ENCODE data around the gene MRPL33. TPM values are rescaled to one million over a fixed set of nuclear protein-coding genes. Genes with fewer than 3 reads are reported as not detected.

Gene MRPL33
- total RNA-seq, 1 experiment from 2014 or later = 84.1 TPM

DNA sequence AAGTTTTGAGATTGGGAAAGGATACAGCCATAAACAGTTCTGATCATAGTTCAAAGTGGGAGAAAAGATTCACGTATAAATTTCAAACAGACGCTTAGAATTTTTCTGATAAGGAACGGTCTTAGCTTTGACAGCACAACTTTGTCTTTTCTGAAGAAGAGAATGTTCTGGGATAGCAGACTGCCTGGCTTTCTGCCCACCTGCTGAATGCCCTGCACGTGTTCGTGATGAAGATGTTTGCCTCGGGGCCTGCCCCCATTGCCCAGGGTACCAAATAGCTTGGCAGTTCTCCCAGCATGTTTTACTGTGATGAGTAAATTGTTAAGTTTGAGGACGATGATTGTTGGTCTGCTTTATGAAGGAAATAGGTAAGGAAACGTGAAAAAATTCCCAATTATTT, 4.6 kb downstream of the MRPL33 start:
- DNase-seq (ENCODE audit: low read depth) = peak; percentile 59

DNA sequence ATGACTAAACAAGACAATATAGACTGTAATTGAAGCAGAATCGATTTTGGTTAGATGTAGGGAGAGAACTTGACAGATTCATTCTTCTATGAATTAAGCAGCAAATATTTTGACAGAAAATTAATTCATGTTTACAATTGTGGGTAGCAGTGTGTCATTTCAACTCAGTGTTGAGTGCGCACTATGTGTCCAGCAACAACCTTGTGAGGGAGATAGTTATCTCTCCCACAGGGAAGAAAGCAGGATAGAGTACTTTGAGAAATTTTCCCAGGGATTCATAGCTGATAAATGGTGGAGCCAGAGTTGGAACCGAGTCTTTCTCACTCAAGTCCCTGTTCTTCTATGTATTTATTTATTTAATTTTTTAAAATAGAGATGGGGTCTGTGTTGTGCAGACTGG, 5.2 kb downstream of the MRPL33 start:
- no peak for DNase-seq (ENCODE audit: low read depth)

DNA sequence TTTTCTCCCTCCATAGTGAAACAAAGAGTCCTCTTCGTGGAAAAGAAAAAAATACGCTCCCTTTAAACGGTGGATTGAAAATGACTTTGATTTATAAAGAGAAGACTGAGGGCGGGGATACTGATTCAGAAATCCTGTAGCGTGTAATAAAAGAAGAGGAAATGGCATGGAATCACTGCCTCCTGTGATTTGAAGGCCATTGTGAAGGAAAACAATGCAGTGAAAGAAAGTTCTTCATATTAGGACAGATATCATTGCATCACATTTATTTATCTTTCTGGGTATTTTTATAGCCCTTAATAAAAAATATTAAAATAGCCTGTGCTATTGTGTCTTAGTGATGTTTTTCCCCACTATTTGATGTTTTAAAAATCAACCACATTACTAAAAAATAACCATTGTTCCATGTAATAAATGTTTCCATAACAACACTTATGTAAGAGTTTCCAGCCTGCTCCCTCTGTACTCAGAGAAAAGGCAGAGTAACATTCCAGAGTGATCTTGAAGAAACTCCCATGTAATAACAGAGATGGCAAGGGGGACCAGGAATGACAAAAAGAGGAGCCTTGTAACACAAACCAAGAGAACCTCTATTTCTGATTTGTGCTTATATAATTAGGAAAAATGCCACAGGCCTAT, 8.0 kb downstream of the MRPL33 start:
- DNase-seq (ENCODE audit: low read depth) = no peak

DNA sequence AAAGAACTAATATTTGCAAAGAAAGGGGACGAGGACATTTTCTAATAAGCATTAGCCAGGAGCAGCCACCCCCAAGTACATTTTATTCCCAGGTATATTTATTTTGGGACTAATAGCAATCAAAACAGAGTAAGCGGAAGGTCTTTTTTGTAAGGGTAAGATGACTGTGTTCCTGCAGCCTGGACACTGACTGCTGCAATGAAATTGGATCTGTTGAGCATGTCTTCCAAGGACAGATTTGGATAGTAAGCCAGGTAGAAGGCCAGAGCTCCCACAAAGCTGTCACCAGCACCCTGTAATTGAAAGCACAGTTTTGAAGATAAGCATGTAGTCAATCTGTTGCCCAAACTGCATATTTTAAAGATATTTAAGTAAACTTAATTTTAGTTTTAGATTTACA, 10.0 kb downstream of the MRPL33 start:
- DNase-seq (ENCODE audit: low read depth) = no peak

DNA sequence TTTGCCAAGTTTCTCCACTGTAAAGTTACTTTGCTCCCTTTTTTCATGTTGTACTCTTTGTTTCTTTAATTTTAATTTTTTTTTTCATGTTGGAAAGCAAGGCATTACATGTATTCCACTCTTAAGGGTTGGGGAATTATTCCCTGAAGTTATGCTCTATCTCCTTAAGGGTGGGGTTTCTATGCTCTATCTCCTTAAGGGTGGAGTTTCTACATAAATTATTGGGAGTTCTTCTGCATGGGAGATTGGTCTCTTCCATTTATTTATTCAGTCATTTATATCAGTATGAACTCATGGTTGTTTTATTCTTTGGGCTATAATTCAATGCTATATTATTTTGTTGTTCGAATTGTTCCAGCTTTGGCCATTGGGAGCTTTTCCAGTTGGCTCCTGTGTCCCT, 11.2 kb downstream of the MRPL33 start:
- DNase-seq (ENCODE audit: low read depth) = no peak

DNA sequence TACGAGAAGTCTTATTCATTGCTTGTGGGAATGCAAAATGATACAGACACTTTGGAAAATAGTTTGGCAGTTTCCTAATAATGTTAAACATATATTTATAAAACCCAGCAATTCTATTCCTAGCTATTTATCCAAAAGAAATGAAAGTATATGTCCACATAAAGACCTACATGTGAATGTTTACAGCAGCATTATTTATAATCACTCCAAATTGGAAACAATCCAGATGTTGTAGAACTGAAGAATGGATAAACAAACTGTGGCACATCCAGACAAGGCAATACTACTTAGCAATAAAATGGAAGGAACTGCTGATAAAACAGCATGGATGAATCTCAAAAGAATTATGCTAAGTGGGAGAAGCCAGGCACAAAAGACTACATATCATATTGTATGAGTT, 19.3 kb downstream of the MRPL33 start:
- no peak for DNase-seq (ENCODE audit: low read depth)

DNA sequence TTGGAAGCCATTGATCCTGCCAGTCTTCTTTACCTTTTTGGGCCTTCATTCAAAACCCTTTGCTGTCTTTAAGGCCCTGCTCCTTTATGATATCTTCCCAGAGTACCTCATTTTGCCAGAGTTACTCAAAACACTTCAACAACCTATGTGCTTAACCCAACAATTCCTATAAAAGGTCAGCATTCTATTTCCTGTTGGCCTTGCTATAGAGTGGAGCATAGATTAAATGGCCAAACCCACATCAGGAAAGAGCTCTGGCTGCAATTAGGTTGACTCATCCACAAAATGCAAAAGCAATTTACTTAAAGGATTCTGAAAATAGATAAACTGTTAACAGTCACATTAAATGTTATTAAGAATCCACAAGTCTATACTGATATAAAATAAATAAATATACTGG, 21.2 kb downstream of the MRPL33 start:
- DNase-seq (ENCODE audit: low read depth) = no peak

DNA sequence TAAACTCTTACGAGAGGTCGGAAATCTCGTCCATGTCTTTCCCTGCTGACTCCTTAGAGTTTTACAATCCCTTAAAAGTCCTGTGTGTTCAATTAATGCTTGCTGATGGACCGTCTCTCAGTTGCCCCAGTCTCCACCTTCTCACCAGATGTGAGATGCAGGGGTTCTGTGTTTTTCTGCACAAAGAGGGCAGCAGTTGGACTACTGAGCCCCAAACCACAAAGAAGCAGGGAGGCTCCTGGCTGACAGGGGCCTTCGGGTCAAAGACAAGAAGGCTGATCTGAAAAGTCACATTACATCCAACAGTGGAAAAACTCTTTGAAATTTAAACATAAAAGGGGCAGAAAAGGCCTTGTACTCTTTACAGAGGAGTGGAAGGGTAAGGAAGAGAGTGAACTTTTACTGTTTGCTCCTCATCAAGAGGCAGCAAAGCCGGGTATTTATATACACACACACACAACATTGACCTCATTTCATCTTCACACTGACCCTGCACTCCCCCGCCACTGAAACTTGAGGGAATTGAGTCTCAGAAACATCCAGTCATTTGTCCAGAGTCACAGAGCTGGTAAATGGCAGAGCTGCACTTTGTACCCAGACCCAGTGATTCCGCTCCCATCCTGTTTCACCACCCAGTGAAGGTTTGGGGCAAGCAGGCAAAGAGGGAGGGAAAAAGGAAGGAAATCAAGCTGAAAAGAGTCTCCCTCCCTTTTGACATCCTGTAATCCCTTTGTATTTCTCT, 23.7 kb downstream of the MRPL33 start:
- no peak for DNase-seq (ENCODE audit: low read depth)

DNA sequence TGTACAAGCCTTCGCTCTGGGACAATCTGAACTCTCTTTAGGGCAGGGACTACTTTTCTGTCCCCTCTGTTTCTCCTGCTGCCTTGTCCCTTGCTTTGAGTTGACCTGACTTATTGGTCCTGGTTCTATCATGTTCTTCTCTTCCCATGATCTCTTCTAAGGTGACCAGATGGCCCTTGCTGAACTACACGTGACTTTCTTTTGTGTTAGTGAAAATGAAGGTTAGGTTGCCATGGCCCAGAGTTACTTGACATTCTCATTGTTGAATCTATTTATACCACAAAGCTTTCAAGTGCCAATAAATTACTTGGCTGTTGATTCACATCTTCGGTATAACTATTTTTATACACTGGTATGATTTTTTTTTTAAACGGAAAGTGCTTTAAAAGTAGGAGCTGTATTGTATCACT, 24.4 kb downstream of the MRPL33 start:
- peak; percentile 60 for DNase-seq (ENCODE audit: low read depth)

DNA sequence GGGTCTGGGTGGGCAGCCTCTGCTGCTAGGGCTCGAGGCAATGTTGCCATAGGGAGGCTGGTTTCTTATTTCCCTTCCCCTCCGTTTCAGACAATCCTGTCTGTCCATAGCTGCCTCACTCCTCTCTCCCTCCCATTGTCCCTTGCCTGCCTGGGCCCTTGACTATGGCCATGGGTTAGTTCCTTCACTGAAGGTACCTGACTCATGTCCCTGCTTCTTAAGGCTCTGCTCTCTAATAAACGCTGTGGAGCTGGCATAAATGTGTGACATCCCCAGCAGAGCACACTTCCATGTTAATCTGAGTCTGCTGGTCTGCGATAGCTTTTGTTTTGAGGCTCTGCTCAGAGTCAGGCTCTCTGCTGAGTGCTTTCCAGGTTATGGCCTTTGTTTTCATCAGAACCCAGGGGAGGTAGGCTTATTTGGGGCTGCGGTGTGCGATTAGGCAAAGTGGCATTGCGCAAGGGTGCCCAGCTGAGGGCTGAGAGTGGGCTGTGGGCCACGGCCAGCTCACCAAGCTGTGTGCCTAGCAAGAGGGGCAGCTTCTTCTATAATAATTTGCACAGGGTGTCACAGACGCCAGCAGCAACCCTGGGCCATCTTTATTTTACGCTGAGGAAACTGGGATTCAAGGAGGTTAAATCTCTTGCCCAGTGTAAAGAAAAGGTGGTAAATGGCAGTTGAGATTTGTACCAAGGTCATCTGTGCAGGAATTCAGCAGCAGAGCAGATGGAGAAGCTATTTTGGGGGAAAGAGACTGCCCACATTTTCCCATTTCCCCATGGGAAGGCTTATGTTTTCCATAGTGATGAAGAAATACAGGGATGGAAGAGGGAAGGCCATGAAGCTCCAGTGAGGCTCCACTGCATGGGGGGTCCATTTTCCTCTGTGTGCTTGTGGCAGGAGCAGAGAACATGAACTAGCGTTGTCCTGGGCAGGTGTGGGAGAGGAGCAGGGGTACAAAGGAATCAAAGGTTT, 25.6 kb downstream of the MRPL33 start:
- DNase-seq (ENCODE audit: low read depth) = peak; percentile 40

DNA sequence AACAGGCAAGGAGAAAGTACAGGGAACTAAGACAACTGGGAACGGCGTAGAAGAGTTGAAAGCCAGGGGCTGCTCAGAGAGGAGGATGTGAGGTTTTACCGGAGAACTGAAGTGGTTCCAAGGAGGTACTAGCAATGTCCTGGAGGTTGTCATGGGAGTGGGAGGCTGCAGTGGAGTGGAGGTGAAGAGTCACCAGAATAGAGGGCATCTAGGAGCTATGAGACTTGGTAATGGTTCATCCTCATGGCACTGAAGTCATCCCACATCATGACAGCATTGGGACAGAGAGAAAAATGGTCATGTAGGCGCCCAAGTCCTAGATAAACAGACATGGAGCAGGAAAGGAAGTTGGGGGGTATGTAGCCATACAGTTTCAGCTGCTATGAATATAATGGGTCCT, 26.3 kb downstream of the MRPL33 start:
- no peak for DNase-seq (ENCODE audit: low read depth)

DNA sequence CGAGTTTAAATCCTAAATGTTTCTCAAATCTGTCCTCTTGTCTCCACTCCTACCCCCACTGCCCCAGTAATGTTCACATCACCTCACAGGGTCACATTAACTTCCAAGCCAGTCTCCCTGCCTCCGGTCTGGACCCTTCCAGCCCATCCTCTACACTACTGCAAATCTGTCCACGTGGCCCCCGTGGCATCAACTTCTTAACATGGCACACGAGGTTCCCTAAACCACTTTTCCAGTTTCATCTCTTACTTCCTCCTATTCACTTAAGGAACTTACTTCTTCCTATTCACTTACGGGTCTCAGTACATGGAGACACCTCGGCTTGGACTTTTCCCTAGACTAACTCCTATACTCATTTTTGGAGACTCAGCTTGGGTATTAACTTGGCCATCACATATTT, 27.0 kb downstream of the MRPL33 start:
- no peak for DNase-seq (ENCODE audit: low read depth)

DNA sequence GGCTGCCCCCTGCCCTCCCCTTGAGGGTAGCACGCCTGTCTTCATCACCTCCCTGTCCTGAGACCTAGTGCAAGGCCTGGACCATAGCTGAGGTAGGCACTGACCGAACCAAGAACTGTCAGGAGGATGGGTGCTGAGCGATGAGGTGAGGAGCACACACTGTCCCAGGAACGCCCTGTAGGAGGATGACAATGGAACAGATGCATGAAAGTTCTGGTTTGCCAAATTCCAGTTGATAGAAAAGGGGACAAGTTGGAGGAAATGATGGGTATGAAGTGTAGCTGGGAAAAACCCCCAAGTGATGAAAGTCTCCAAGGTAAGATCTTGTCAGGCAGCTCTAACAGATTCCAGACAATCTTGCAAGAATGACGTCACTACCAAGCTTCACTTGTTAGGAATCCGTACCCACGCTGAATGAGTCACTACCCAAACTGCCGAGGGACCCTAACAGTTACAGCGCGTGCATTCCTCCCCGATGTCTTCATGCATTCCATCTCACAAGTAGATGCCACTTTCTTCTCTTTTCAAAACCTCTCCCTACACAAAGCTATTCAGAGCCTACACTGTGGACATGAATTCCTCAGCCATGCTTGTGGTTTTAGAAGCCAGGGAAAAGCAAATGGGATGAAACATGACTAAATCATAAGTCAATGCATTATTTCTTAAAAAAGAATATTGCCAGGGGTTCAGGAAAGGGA, 27.6 kb downstream of the MRPL33 start:
- peak; percentile 100 for DNase-seq (ENCODE audit: low read depth)

DNA sequence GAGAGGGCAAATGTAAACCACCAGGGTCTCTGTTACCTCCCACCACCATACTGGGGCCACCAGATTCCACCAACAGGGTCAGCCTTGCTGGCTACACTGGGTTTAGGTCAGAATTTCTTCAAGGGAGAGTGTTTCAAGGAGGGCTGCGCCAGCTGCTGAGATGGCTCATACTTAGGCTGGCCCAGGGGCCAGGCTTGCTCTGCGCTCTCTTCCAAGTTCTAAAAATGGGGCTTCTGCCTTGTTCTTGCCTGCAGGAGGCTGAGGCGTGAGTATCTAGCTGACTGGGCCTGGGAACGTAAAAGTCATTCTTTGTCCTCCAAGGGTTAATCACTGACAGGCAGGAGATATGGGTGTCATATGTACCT, 28.1 kb downstream of the MRPL33 start:
- no peak for DNase-seq (ENCODE audit: low read depth)

DNA sequence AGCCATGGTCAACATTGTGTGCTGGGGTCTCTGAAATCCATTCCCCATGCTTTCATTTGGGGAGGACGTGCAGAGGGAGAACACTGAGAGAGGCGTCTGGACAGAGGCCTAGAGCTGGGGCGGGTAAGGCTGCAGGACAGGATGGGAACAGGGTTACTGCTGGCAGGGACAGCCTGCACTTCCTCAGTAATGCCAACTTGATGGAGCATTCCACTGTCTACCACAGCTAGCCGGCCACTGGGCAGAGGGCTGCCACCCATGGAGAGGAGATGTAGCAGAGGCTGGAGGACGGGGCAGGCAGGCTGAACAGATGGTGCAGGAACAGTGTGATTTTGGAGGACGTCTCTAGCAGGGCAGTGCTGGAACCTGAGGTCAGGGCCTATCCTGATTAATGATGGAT, 29.3 kb downstream of the MRPL33 start:
- no peak for DNase-seq (ENCODE audit: low read depth)

DNA sequence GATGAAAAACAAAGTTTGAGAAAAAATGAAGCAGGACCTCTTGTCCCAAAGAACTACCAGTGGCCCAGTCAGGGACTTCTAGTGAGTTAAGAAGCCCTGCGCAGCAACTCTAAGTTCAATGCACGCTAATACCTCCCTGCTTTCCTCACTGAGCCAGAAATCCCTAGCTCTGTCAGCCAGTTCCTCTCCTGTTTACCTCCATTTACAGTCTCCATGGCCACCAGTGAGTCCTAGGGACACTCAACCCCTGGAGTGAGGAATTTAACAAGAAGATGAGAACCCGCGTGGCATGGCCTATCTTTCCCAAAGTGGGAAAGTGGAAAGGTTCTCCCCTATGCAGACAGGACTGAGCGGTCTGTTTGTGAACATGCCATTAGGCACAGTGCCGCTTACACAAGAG, 31.0 kb downstream of the MRPL33 start:
- DNase-seq (ENCODE audit: low read depth) = no peak

DNA sequence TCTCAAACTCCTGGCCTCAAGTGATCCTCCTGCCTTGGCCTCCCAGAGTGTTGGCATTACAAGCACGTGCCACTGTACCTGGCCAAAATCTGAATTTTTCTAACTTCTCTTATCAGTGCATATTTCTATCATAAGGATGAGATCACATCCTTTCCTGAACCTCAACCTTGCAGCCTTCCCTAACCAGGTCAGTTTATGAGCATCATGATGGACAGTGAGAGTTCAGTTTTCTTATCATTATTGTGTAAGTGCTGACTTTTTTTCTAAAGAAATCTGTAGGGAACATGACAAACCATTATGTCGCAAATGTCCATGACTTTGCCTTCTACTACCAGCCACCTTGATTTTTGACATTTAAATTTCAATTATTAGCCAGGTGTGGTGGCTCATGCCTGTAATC, 31.5 kb downstream of the MRPL33 start:
- DNase-seq (ENCODE audit: low read depth) = no peak

DNA sequence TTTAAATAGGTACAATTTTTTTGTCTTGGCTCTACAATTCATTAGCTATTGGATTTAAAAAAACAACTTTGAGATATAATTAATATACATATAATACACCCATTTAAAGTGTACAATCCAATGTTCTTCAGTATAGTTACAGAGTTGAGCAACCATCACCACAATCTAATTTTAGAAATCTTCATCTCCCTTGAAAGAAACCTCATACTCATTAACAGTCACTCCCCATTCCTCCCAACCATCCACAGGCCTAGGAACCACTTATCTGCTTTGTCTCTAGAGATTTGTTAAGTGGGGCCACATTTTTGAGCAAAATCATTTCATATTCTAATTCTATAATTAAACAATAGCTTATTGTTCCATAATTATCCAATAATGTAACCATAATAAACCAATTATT, 32.6 kb downstream of the MRPL33 start:
- peak; percentile 55 for DNase-seq (ENCODE audit: low read depth)

DNA sequence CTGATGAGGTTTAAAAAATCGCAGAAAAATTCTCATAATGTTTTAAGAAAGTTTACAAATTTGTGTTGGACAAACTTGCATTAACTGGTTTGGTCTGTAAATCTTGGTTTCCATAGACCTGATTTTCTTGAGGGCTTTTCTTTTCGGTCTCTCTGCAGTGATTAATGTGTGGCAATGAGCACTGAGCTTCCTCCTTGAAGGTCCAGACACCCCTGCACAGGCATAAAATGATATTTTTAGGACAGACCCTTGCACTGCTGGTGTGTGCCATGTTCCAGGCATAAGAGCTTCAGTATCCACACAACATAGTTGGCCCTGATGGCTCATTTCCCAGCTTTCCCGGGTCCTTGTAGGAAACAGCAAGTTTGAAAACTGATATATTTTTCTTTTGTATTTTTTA, 33.7 kb downstream of the MRPL33 start:
- DNase-seq (ENCODE audit: low read depth) = no peak

DNA sequence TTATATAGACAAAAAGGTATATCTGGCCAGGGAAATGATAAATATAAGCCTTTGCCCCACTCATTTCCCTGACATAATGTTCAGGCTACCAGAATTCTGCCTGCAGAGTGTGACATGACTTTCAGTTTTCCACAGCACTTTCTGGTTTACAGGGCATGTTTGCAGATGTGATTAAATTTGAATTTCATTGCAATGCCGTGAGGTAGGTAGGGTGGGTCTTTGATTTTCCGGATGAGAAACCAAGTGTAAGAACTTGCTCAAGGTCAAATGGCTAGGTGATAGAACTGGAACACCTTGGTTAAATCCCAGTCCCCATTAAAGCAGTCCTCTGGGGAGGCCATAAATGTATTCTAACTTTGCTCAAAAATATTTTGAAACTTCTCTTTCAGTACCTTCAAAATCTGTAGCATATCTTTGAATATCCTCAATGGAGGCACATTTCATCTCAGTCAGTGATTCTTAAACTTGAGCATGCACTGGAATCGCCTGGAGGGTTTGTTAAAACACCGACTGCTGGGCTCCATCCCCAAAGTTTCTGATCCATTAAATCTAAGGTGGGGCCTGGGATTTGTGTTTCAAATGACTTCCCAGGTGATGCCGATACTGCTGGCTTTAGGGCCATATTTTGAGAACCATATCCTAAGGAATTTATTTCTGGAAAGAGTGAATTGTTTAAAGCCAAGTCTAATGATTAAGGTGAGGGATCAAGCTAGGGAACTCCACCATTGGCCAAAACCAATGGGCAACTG, 35.0 kb downstream of the MRPL33 start:
- DNase-seq (ENCODE audit: low read depth) = no peak

DNA sequence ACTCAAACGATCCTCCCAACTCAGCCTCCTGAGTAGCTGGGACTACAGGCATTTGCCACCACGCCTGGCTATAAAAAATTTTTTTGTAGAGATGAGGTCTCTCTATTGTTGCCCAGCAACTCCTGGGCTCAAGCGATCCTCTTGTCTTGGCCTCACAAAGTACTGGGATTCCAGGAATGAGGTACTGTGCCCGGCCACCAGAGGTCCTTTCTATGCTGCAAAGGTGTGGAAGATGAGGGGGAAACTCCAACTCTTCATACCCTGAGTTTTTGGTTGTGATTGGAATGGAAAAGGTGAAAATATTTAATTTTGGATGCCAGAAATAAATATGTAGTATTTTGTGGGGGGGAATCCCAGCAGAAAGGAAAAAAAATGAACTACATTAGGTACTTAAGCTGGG, 36.0 kb downstream of the MRPL33 start:
- peak; percentile 42 for DNase-seq (ENCODE audit: low read depth)

Measured in LHCN-M2 (cell line).